Tibial nerve (tissue), 3 donors: ENCODE data around the gene GYPC.

Source experiments
- CTCF ChIP-seq, 5 experiments: fragments of 200-600 bp in 3 of 5; fragments of 450-650 bp in 2 of 5; sonication (generic) in 3 of 5; IDR thresholded peaks; one replicate each; pipeline ENCODE4 v1.5.1; 2016 to 2019; ENCODE audit warnings: antibody characterized with exemption in 5 of 5, mild to moderate bottlenecking in 3 of 5, moderate library complexity in 2 of 5
- POLR2A ChIP-seq, 2 donors: fragments of 450-650 bp; IDR thresholded peaks; one replicate each; pipeline ENCODE4 v1.6.1; 2017; ENCODE audit warnings: antibody characterized with exemption in 2 of 2, mild to moderate bottlenecking in 2 of 2, moderate library complexity in 2 of 2

GRCh38 chr2:126642031-126642430 is 13.9 kb upstream of the GYPC start:
- TF ChIP-seq CTCF (IDR thresholded peaks at IDR 0.05): no peak
- no peak for TF ChIP-seq POLR2A (IDR thresholded peaks at IDR 0.05)
